K562 (cell line): ENCODE data around the gene RPS8. TPM values are rescaled to one million over a fixed set of nuclear protein-coding genes. Genes with fewer than 3 reads are reported as not detected.

Experiments used
- CC2D1A ChIP-seq: fragments of 450-650 bp; IDR thresholded peaks from 2 replicates; pipeline ENCODE4 v1.6.1; 2017; ENCODE audit warnings: mild to moderate bottlenecking
- CHCHD3 ChIP-seq: fragments of 250-450 bp; sonication (Bioruptor Pico); IDR thresholded peaks from 2 replicates; pipeline ENCODE4 v2.1.2; 2022; ENCODE audit warnings: mild to moderate bottlenecking
- CREBBP ChIP-seq: IDR thresholded peaks from one replicate; pipeline ENCODE4 v1.6.1; 2012; ENCODE audit warnings: low read depth, mild to moderate bottlenecking, control low read depth, inconsistent platforms, low read length
- ESRRA ChIP-seq: fragments of 450-650 bp; IDR thresholded peaks from 2 replicates; pipeline ENCODE4 v1.6.1; 2014; ENCODE audit warnings: low read depth, mild to moderate bottlenecking, moderate library complexity, borderline replicate concordance
- HNRNPH1 ChIP-seq: fragments of 200-400 bp; formaldehyde crosslinking; optimal IDR thresholded peaks from 2 replicates; pipeline ENCODE3; 2017; ENCODE audit warnings: low read depth, mild to moderate bottlenecking, low read length, moderate library complexity
- PCBP2 ChIP-seq: fragments of 200-400 bp; formaldehyde crosslinking; IDR thresholded peaks from 2 replicates; pipeline ENCODE4 v1.6.1; 2018; ENCODE audit warnings: low read length, low read depth, mild to moderate bottlenecking, moderate library complexity; ENCODE audit not compliant: poor library complexity, severe bottlenecking
- POLR2A ChIP-seq: fragments of 450-650 bp; conservative IDR thresholded peaks from 2 replicates; pipeline ENCODE4 v1.6.1; 2016
- PTRF ChIP-seq: fragments of 450-650 bp; IDR thresholded peaks from 2 replicates; pipeline ENCODE4 v1.6.1; 2016; ENCODE audit warnings: mild to moderate bottlenecking, missing genetic modification characterization, missing compliant biosample characterization
- RCOR1 ChIP-seq, 2 experiments: IDR thresholded peaks; 2 replicates each; pipeline ENCODE4 v1.6.1; 2012; ENCODE audit warnings: low read depth in 2 of 2, low read length in 2 of 2, borderline replicate concordance in 1 of 2, improper control_type of control experiment in 1 of 2
- RREB1 ChIP-seq: fragments of 250-450 bp; sonication (Bioruptor Pico); IDR thresholded peaks from 2 replicates; pipeline ENCODE4 v1.4.0; 2020
- SMAD2 ChIP-seq: fragments of 150-350 bp; IDR thresholded peaks from 2 replicates; pipeline ENCODE4 v1.6.1; 2014; ENCODE audit warnings: low read depth, mild to moderate bottlenecking, low read length
- THRA ChIP-seq: fragments of 450-650 bp; IDR thresholded peaks from 2 replicates; pipeline ENCODE4 v1.6.1; 2017; ENCODE audit warnings: mild to moderate bottlenecking, moderate library complexity
- ZNF124 ChIP-seq: sonication (generic); formaldehyde crosslinking; IDR thresholded peaks from 2 replicates; pipeline ENCODE4 v1.8.1; 2022; ENCODE audit warnings: missing genetic modification reagents
- ZNF717 ChIP-seq: fragments of 250-450 bp; sonication (Bioruptor Pico); IDR thresholded peaks from 2 replicates; pipeline ENCODE4 v1.5.0; 2021
- polyA plus RNA-seq, 8 experiments: library from polyadenylated mRNA; depleted of rRNA in 4 of 8; stranded (reverse) in 5 of 8; unstranded in 3 of 8; fragments of >200 nt; fragmentation: Nextera tagmentation in 2 of 8; fragmentation: Illumina TruSeq in 1 of 8; extraction: Ambion mirVana in 2 of 8; extraction: Trizol in 1 of 8; gene quantifications; 2 replicates each; pipeline versions ENCODE4 v1.2.1 to v1.2.3, GENCODE V29; 2011 to 2014; ENCODE audit warnings: inconsistent platforms in 1 of 8, missing spikeins in 1 of 8
- total RNA-seq, 7 experiments: library from RNA; depleted of rRNA in 6 of 7; stranded (reverse); fragments of >200 nt in 6 of 7; fragmentation: Illumina TruSeq in 2 of 7; extraction: Trizol in 2 of 7; gene quantifications; 2 replicates each; pipeline versions ENCODE4 v1.2.1 to v1.2.3, GENCODE V29; 2011 to 2021; ENCODE audit warnings: low replicate concordance in 1 of 7
- TF ChIP-seq, protein P1 (sequence below): fragments of 450-650 bp; formaldehyde crosslinking; IDR thresholded peaks from 2 replicates; pipeline ENCODE4 v1.4.0; 2022; ENCODE audit warnings: missing genetic modification characterization
- TF ChIP-seq, protein P2 (sequence below): fragments of 250-450 bp; sonication (Bioruptor Pico); IDR thresholded peaks from 2 replicates; pipeline ENCODE4 v1.8.0; 2022; ENCODE audit warnings: inconsistent platforms, mild to moderate bottlenecking, moderate library complexity, borderline replicate concordance
- TF ChIP-seq, protein P3 (sequence below): fragments of 450-650 bp; IDR thresholded peaks from one replicate; pipeline ENCODE4 v1.6.1; 2018; ENCODE audit warnings: mild to moderate bottlenecking, moderate library complexity; ENCODE audit not compliant: partially characterized antibody

Gene RPS8
- total and polyA plus RNA-seq, 9 of the 15 experiments (the other 6 are each of a cell fraction or from before 2014, with no cell fraction given): 2,431 to 4,168 (median 3,109) TPM

GRCh38 chr1:44730741-44731512, 44.4 kb upstream of the RPS8 start, which contains the start of gene RNU5D-1 (continued):
- TF ChIP-seq ZNF124 (CRISPR knock-in tag) (no peak), CREBBP (peak; percentile 97), RCOR1 (IDR thresholded peaks at IDR 0.05; ENCODE audit: borderline replicate concordance in 1 of 2, low read depth in 2 of 2, low read length in 2 of 2) (peak in 1 of 2 experiments; percentile 83; a peak in 2 of 4 replicates), CHCHD3 (CRISPR knock-in tag) (peak; percentile 100), CC2D1A (peak; percentile 71), SMAD2 (no peak), THRA (no peak), PCBP2 (peak; percentile 79), POLR2A (peak; percentile 100), ZNF717 (CRISPR knock-in tag) (peak; percentile 99), RREB1 (CRISPR knock-in tag) (0 out of 2 replicates have a peak, but pooled peaks have one; percentile 27), ESRRA (peak; percentile 46; the same call in 1 of the 2 replicates), HNRNPH1 (peak; percentile 84), PTRF (tag) (no peak)
- TF ChIP-seq, protein P1, sequence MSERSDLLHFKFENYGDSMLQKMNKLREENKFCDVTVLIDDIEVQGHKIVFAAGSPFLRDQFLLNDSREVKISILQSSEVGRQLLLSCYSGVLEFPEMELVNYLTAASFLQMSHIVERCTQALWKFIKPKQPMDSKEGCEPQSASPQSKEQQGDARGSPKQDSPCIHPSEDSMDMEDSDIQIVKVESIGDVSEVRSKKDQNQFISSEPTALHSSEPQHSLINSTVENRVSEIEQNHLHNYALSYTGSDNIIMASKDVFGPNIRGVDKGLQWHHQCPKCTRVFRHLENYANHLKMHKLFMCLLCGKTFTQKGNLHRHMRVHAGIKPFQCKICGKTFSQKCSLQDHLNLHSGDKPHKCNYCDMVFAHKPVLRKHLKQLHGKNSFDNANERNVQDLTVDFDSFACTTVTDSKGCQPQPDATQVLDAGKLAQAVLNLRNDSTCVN (CRISPR knock-in tag): peak; percentile 100
- TF ChIP-seq, protein P2, sequence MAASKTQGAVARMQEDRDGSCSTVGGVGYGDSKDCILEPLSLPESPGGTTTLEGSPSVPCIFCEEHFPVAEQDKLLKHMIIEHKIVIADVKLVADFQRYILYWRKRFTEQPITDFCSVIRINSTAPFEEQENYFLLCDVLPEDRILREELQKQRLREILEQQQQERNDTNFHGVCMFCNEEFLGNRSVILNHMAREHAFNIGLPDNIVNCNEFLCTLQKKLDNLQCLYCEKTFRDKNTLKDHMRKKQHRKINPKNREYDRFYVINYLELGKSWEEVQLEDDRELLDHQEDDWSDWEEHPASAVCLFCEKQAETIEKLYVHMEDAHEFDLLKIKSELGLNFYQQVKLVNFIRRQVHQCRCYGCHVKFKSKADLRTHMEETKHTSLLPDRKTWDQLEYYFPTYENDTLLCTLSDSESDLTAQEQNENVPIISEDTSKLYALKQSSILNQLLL (CRISPR knock-in tag): no peak
- TF ChIP-seq, protein P3, sequence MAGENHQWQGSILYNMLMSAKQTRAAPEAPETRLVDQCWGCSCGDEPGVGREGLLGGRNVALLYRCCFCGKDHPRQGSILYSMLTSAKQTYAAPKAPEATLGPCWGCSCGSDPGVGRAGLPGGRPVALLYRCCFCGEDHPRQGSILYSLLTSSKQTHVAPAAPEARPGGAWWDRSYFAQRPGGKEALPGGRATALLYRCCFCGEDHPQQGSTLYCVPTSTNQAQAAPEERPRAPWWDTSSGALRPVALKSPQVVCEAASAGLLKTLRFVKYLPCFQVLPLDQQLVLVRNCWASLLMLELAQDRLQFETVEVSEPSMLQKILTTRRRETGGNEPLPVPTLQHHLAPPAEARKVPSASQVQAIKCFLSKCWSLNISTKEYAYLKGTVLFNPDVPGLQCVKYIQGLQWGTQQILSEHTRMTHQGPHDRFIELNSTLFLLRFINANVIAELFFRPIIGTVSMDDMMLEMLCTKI: no peak
